Measurements from ENCODE around the gene AGBL5. TPM values are rescaled to one million over a fixed set of nuclear protein-coding genes. Genes with fewer than 3 reads are reported as not detected.
A peak's percentile ranks its signal among the peaks of the same experiment; 100 is the strongest.

AGBL5 gene
- total and polyA plus RNA-seq, 2 of the 13 experiments (the other 11 are each of a cell fraction or from before 2014, with no cell fraction given) = 55.9 to 73.3 TPM

GRCh38 chr2:27094353-27094984 lies 43.0 kb downstream of the AGBL5 start (continued):
- peak; percentile 3; the same call in 1 of the 2 replicates for TF ChIP-seq ZNF280D (CRISPR knock-in tag; IDR thresholded peaks at IDR 0.05)
- TF ChIP-seq MBNL3 (CRISPR knock-in tag; conservative IDR thresholded peaks at IDR 0.05) = no peak
- TF ChIP-seq GTF2F1 (IDR thresholded peaks at IDR 0.05; ENCODE audit: low read length) = no peak
- TF ChIP-seq ZNF224 (CRISPR knock-in tag; IDR thresholded peaks at IDR 0.05) = no peak
- peak; percentile 61; the same call in 1 of the 2 replicates for TF ChIP-seq NFKB2 (CRISPR knock-in tag; IDR thresholded peaks at IDR 0.05; ENCODE audit: borderline replicate concordance)
- TF ChIP-seq ZNF264 (CRISPR knock-in tag; IDR thresholded peaks at IDR 0.05) = no peak
- peak; percentile 56; the same call in 1 of the 2 replicates for TF ChIP-seq ZNF512 (CRISPR knock-in tag; IDR thresholded peaks at IDR 0.05)
- TF ChIP-seq, protein P1, sequence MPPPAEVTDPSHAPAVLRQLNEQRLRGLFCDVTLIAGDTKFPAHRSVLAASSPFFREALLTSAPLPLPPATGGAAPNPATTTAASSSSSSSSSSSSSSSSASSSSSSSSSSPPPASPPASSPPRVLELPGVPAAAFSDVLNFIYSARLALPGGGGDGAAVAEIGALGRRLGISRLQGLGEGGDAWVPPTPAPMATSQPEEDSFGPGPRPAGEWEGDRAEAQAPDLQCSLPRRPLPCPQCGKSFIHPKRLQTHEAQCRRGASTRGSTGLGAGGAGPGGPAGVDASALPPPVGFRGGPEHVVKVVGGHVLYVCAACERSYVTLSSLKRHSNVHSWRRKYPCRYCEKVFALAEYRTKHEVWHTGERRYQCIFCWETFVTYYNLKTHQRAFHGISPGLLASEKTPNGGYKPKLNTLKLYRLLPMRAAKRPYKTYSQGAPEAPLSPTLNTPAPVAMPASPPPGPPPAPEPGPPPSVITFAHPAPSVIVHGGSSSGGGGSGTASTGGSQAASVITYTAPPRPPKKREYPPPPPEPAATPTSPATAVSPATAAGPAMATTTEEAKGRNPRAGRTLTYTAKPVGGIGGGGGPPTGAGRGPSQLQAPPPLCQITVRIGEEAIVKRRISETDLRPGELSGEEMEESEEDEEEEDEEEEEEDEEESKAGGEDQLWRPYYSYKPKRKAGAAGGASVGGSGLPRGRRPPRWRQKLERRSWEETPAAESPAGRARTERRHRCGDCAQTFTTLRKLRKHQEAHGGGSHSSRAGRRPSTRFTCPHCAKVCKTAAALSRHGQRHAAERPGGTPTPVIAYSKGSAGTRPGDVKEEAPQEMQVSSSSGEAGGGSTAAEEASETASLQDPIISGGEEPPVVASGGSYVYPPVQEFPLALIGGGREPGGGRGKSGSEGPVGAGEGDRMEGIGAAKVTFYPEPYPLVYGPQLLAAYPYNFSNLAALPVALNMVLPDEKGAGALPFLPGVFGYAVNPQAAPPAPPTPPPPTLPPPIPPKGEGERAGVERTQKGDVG (CRISPR knock-in tag; IDR thresholded peaks at IDR 0.05; ENCODE audit: borderline replicate concordance) = peak; percentile 62; the same call in 1 of the 2 replicates
- TF ChIP-seq, protein P2, sequence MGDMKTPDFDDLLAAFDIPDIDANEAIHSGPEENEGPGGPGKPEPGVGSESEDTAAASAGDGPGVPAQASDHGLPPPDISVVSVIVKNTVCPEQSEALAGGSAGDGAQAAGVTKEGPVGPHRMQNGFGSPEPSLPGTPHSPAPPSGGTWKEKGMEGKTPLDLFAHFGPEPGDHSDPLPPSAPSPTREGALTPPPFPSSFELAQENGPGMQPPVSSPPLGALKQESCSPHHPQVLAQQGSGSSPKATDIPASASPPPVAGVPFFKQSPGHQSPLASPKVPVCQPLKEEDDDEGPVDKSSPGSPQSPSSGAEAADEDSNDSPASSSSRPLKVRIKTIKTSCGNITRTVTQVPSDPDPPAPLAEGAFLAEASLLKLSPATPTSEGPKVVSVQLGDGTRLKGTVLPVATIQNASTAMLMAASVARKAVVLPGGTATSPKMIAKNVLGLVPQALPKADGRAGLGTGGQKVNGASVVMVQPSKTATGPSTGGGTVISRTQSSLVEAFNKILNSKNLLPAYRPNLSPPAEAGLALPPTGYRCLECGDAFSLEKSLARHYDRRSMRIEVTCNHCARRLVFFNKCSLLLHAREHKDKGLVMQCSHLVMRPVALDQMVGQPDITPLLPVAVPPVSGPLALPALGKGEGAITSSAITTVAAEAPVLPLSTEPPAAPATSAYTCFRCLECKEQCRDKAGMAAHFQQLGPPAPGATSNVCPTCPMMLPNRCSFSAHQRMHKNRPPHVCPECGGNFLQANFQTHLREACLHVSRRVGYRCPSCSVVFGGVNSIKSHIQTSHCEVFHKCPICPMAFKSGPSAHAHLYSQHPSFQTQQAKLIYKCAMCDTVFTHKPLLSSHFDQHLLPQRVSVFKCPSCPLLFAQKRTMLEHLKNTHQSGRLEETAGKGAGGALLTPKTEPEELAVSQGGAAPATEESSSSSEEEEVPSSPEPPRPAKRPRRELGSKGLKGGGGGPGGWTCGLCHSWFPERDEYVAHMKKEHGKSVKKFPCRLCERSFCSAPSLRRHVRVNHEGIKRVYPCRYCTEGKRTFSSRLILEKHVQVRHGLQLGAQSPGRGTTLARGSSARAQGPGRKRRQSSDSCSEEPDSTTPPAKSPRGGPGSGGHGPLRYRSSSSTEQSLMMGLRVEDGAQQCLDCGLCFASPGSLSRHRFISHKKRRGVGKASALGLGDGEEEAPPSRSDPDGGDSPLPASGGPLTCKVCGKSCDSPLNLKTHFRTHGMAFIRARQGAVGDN (CRISPR knock-in tag; IDR thresholded peaks at IDR 0.05) = peak; percentile 75
- peak; percentile 20; the same call in 1 of the 2 replicates for TF ChIP-seq PITX1 (CRISPR knock-in tag; IDR thresholded peaks at IDR 0.05)
- TF ChIP-seq NFE2L1 (CRISPR knock-in tag; IDR thresholded peaks at IDR 0.05; ENCODE audit: borderline replicate concordance) = no peak
- TF ChIP-seq ZNF367 (CRISPR knock-in tag; IDR thresholded peaks at IDR 0.05; ENCODE audit: borderline replicate concordance) = no peak
- TF ChIP-seq ZZZ3 (CRISPR knock-in tag; IDR thresholded peaks at IDR 0.05; ENCODE audit: borderline replicate concordance) = no peak

Measured in HepG2 (cell line).